D721Med (cell line): ENCODE results near the gene ROCK1.

Experiments
- DNase-seq: peaks from one replicate; pipeline ENCODE4 v3.0.0; 2011; ENCODE audit warnings: low spot score; ENCODE audit not compliant: insufficient read length
- FAIRE-seq: peaks from 2 replicates; lab custom pipeline; 2011; peaks lifted over from hg19 to GRCh38; lab: Jason Lieb, UNC
- CTCF ChIP-seq: IDR thresholded peaks from 2 replicates; pipeline ENCODE4 v1.5.1; 2012; ENCODE audit warnings: mild to moderate bottlenecking, control low read depth; ENCODE audit not compliant: insufficient read depth; ENCODE audit errors: missing control alignments

Gene ROCK1

GRCh38 chr18:21115519-21116411, 4.2 kb upstream of the ROCK1 start:
- TF ChIP-seq CTCF: no peak
- FAIRE-seq (no peak), DNase-seq (no peak)

GRCh38 chr18:21112543-21113105, 1.0 kb upstream of the ROCK1 start:
- no peak for TF ChIP-seq CTCF
- no peak for FAIRE-seq
- no peak for DNase-seq

- TF ChIP-seq CTCF: no peak
- FAIRE-seq (no peak), DNase-seq (no peak)
These were observed 494 bp upstream of the ROCK1 start for GRCh38 chr18:21112140-21112473.

- DNase-seq: no peak
- no peak for FAIRE-seq
These were observed 784 bp downstream of the ROCK1 start for GRCh38 chr18:21110713-21111345.

GRCh38 chr18:21109936-21110712, 1.5 kb downstream of the ROCK1 start:
- FAIRE-seq: no peak
- no peak for DNase-seq
- TF ChIP-seq CTCF: no peak

More at GRCh38 chr18:21110713-21111345, 784 bp downstream of the ROCK1 start:
- TF ChIP-seq CTCF: no peak

- no peak for TF ChIP-seq CTCF
- FAIRE-seq: no peak
- no peak for DNase-seq
These were observed 5.7 kb downstream of the ROCK1 start for GRCh38 chr18:21105936-21106335.
